Measurements from ENCODE around the gene PCP4. TPM values are rescaled to one million over a fixed set of nuclear protein-coding genes. Genes with fewer than 3 reads are reported as not detected.

PCP4 gene
- total and polyA plus RNA-seq, 9 donors, result 0.25 to 4.7 (median 3.2) TPM; not detected in 3

DNA sequence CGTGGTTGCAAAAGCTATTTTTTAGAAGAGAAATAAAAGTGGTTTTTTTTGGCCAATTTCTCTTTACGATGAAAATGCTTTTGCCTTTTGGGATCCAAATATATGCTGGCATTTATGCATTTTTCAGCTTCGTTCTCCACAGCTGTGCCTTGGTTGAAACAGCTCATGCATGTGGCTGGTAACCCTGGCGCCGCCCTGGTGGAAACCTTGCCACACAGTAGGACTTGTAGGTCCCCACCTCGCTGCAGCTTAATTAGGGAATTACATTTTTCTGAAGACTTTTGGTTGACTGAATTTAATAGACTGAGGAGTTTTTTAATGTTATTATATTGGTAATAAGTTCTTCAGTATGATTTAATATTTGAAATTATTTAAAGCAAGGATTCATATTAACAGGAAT lies 12.7 kb upstream of the PCP4 start:
- Histone ChIP-seq H3K4me3 (no peak overlapping the region), H3K27ac (no peak overlapping the region), H3K36me3 (no peaks in the 10 kb centered on the region), H3K4me1 (ENCODE audit: insufficient read depth) (no peaks in the 10 kb centered on the region), H3K27me3 (no peaks in the 10 kb centered on the region), H3K9me3 (no peaks in the 10 kb centered on the region)
- no peak for DNase-seq
- intact Hi-C loops (cut with DNase I), result no loop called here
- WGBS, 3 donors, result 88 to 91% (median 89%) methylated on average over 6 of the region's 6 CpGs
- TF ChIP-seq, protein P1, sequence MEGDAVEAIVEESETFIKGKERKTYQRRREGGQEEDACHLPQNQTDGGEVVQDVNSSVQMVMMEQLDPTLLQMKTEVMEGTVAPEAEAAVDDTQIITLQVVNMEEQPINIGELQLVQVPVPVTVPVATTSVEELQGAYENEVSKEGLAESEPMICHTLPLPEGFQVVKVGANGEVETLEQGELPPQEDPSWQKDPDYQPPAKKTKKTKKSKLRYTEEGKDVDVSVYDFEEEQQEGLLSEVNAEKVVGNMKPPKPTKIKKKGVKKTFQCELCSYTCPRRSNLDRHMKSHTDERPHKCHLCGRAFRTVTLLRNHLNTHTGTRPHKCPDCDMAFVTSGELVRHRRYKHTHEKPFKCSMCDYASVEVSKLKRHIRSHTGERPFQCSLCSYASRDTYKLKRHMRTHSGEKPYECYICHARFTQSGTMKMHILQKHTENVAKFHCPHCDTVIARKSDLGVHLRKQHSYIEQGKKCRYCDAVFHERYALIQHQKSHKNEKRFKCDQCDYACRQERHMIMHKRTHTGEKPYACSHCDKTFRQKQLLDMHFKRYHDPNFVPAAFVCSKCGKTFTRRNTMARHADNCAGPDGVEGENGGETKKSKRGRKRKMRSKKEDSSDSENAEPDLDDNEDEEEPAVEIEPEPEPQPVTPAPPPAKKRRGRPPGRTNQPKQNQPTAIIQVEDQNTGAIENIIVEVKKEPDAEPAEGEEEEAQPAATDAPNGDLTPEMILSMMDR (IDR thresholded peaks at IDR 0.05), result no peak
- no peak for TF ChIP-seq POLR2A (IDR thresholded peaks at IDR 0.05)
- no peak for TF ChIP-seq EP300 (IDR thresholded peaks at IDR 0.05)

- intact Hi-C loops (cut with DNase I), result no loop called here
Observed at GRCh38 chr21:39855595-39855994, 11.6 kb upstream of the PCP4 start.

GRCh38 chr21:39860600-39860999 lies 6.6 kb upstream of the PCP4 start:
- Histone ChIP-seq H3K27me3 (no peaks in the 10 kb centered on the region), H3K36me3 (no peaks in the 10 kb centered on the region), H3K27ac (no peak overlapping the region), H3K4me3 (no peak overlapping the region), H3K4me1 (ENCODE audit: insufficient read depth) (no peaks in the 10 kb centered on the region), H3K9me3 (no peaks in the 10 kb centered on the region)
- DNase-seq, result no peak
- intact Hi-C loops (cut with DNase I), result no loop called here
- TF ChIP-seq, protein P1 (IDR thresholded peaks at IDR 0.05), result no peak
- TF ChIP-seq EP300 (IDR thresholded peaks at IDR 0.05), result no peak
- no peak for TF ChIP-seq POLR2A (IDR thresholded peaks at IDR 0.05)
- WGBS, 3 donors, result 78 to 88% (median 79%) methylated on average over 1 of the region's 1 CpG

More at GRCh38 chr21:39855595-39855994, 11.6 kb upstream of the PCP4 start:
- H3K27me3 ChIP-seq, result no peaks in the 10 kb centered on the region
- WGBS, 3 donors, result 91 to 94% (median 91%) methylated on average over 4 of the region's 4 CpGs
- no peak overlapping the region for H3K4me3 ChIP-seq
- H3K36me3 ChIP-seq, result no peaks in the 10 kb centered on the region
- no peak for TF ChIP-seq POLR2A (IDR thresholded peaks at IDR 0.05)
- TF ChIP-seq, protein P1 (IDR thresholded peaks at IDR 0.05), result no peak
- TF ChIP-seq EP300 (IDR thresholded peaks at IDR 0.05), result no peak
- no peaks in the 10 kb centered on the region for H3K4me1 ChIP-seq (ENCODE audit: insufficient read depth)
- H3K9me3 ChIP-seq, result no peaks in the 10 kb centered on the region
- DNase-seq, result no peak
- H3K27ac ChIP-seq, result no peak overlapping the region

DNA sequence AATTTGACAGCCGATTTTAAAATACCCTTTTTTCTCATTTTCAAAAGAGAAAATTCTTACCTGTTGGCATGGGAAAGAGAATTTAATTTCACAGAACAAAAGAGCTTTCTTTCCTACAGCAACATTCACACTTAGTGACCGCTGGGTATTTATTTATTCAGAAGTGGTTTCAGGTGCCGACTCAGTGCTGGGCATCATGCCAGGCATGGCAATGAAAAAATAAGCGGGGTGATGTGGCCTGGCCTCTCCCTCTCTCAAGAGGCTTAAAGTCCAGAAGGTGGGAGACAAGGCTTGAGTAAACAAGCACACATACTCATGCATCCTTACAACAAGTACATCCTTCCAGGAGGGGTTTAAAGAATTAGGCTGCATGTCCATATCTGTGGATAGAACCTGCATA lies 4.1 kb upstream of the PCP4 start:
- WGBS, 3 donors, result 57 to 70% (median 59%) methylated on average over 4 of the region's 4 CpGs

More for the DNA sequence above, 4.1 kb upstream of the PCP4 start:
- TF ChIP-seq POLR2A (IDR thresholded peaks at IDR 0.05), result no peak
- TF ChIP-seq, protein P1 (IDR thresholded peaks at IDR 0.05), result no peak
- no peak for TF ChIP-seq EP300 (IDR thresholded peaks at IDR 0.05)
- Histone ChIP-seq H3K27me3 (no peaks in the 10 kb centered on the region), H3K4me1 (ENCODE audit: insufficient read depth) (no peaks in the 10 kb centered on the region), H3K9me3 (no peaks in the 10 kb centered on the region), H3K36me3 (no peaks in the 10 kb centered on the region), H3K4me3 (no peak overlapping the region), H3K27ac (no peak overlapping the region)
- intact Hi-C loops (cut with DNase I), result no loop called here
- DNase-seq, result no peak
